Adipose tissue (tissue), 3 donors: Measurements from ENCODE around the gene ZMPSTE24. TPM values are rescaled to one million over a fixed set of nuclear protein-coding genes. Genes with fewer than 3 reads are reported as not detected.

Source experiments
- polyA plus RNA-seq, 3 donors: library from polyadenylated mRNA; stranded (reverse); fragments of 200-250 nt; gene quantifications; one replicate each; pipeline ENCODE4 v1.2.3, GENCODE V29; 2013
- donor health status: healthy with polysubstance abuse.
- donor health status: Bipolar disorder and iron deficiency.
- donor health status: healthy.

ZMPSTE24 gene
- polyA plus RNA-seq, 3 donors, result 10.3 to 16.2 (median 14.7) TPM

Other genes with a start within 250 kb of the ZMPSTE24 start
- 100 to 1,000 TPM in 2 of 3 donors, 10 to 100 TPM in 1; 55.2 to 196 (median 192) TPM for gene CAP1, start 217.5 kb upstream of the ZMPSTE24 start, polyA plus RNA-seq
- 10 to 100 TPM; 23.0 to 54.4 (median 47.1) TPM for gene PPT1, start 161.0 kb upstream of the ZMPSTE24 start, polyA plus RNA-seq
- gene RLF, start 96.8 kb upstream of the ZMPSTE24 start, polyA plus RNA-seq, result 1 to 10 TPM; 2.6 to 5.2 (median 4.0) TPM
- not detected for gene TMCO2, start 10.3 kb upstream of the ZMPSTE24 start, polyA plus RNA-seq
- 1 to 10 TPM in 2 of 3 donors, under 1 TPM in 1; 0.91 to 2.8 (median 1.0) TPM for gene COL9A2, start 59.0 kb downstream of the ZMPSTE24 start, polyA plus RNA-seq
- gene SMAP2, start 115.5 kb downstream of the ZMPSTE24 start, polyA plus RNA-seq, result 10 to 100 TPM; 13.3 to 57.0 (median 31.4) TPM
- under 1 TPM; 0.22 to 0.70 (median 0.34) TPM for gene ZFP69B, start 192.2 kb downstream of the ZMPSTE24 start, polyA plus RNA-seq
- gene ZFP69, start 219.1 kb downstream of the ZMPSTE24 start, polyA plus RNA-seq, result 1 to 10 TPM; 1.2 to 5.2 (median 1.4) TPM